GM21528 (cell line): ENCODE results near the gene CCR4.
A peak's percentile ranks its signal among the peaks of the same experiment; 100 is the strongest.
"Not testable (repeated sequence)": the region's sequence is repeated elsewhere in the genome, so short reads cannot be mapped to it uniquely, and the experiment has no call there.

Experiments
- ATAC-seq: cut with Tn5 transposase; IDR thresholded peaks from one replicate; pipeline ENCODE4 v1.9.1; 2021; ENCODE audit warnings: mild to moderate bottlenecking, moderate library complexity; ENCODE audit not compliant: unreplicated experiment, low FRiP score

CCR4 gene

GRCh38 chr3:32977861-32978260, 26.4 kb downstream of the CCR4 start:
- no peak for ATAC-seq

- ATAC-seq: no peak
These were observed 26.9 kb downstream of the CCR4 start for GRCh38 chr3:32978331-32978730.

- ATAC-seq: no peak
These were observed 31.7 kb downstream of the CCR4 start for GRCh38 chr3:32983124-32983523.

GRCh38 chr3:32984918-32985317, 33.5 kb downstream of the CCR4 start:
- not testable (repeated sequence) for ATAC-seq

GRCh38 chr3:32989171-32989570, 37.7 kb downstream of the CCR4 start:
- no peak for ATAC-seq

GRCh38 chr3:32990116-32990515, 38.7 kb downstream of the CCR4 start:
- no peak for ATAC-seq

- no peak for ATAC-seq
These were observed 40.3 kb downstream of the CCR4 start for GRCh38 chr3:32991781-32992180.

GRCh38 chr3:32992310-32992686, 40.9 kb downstream of the CCR4 start:
- peak; percentile 3 for ATAC-seq

GRCh38 chr3:32994045-32994444, 42.6 kb downstream of the CCR4 start:
- ATAC-seq: no peak

GRCh38 chr3:32995098-32995497, 43.7 kb downstream of the CCR4 start:
- no peak for ATAC-seq

- ATAC-seq: no peak
These were observed 44.8 kb downstream of the CCR4 start for GRCh38 chr3:32996048-32996754.

- no peak for ATAC-seq
These were observed 45.3 kb downstream of the CCR4 start for GRCh38 chr3:32996755-32997091.

- ATAC-seq: no peak
These were observed 47.4 kb downstream of the CCR4 start for GRCh38 chr3:32998631-32999451.

- no peak for ATAC-seq
These were observed 49.4 kb downstream of the CCR4 start for GRCh38 chr3:33000691-33001385.

- ATAC-seq: no peak
These were observed 50.4 kb downstream of the CCR4 start for GRCh38 chr3:33001889-33002288.

GRCh38 chr3:33003308-33003707, 51.9 kb downstream of the CCR4 start:
- ATAC-seq: no peak

GRCh38 chr3:33004205-33004604, 52.8 kb downstream of the CCR4 start:
- no peak for ATAC-seq

- no peak for ATAC-seq
These were observed 53.5 kb downstream of the CCR4 start for GRCh38 chr3:33004961-33005360.
